ENCODE measurements around the gene CD69.

The CD69 gene

GRCh38 chr12:9794484-9795093 is 33.9 kb upstream of the CD69 start:
- no peaks in the 10 kb centered on the region for H3K27me3 ChIP-seq (ENCODE audit: control insufficient read depth in 1 of 2, insufficient read depth in 2 of 2, low read length in 2 of 2)
- H3K4me3 ChIP-seq (ENCODE audit: low read depth in 1 of 2, low read length in 2 of 2): no peak overlapping the region
- H3K9me3 ChIP-seq (ENCODE audit: low read length): no peaks in the 10 kb centered on the region
- no peaks in the 10 kb centered on the region for H3K36me3 ChIP-seq (ENCODE audit: insufficient read depth, low read length)
- H3K27ac ChIP-seq (ENCODE audit: low read depth, low read length): no peak overlapping the region
- H3K9ac ChIP-seq (ENCODE audit: low read length): no peak overlapping the region
- H3K4me1 ChIP-seq (ENCODE audit: insufficient read depth, low read length): no peaks in the 10 kb centered on the region

DNA sequence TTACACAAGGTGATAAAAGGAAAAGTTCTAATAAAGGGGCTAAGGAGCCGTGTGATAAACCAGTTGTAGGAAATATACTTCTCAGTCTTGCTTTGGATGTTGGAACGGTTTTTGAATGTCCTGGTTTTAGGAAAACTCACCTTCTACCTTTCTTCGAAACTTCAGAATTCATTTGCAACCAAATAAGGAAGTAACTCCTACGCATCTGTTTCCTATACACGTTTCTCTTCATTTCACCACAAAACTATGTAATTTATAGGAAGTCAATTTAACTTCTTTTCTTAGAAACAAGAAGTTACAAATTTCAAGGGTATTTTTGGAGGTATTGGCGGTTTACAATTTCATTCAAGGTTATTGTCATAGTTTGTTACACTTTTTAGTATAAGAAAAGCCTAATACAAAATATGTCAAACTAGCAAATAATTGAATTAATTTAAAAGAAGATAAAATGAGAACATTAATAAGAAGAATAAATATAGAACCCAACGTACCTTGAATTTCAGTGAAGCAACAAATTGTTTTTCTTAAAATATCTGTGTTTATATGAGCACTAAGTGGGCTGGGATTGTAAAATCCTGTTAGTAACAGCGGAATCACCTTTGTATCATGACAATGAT is 33.2 kb upstream of the CD69 start:
- no peak overlapping the region for H3K9ac ChIP-seq (ENCODE audit: low read length)
- H3K27ac ChIP-seq (ENCODE audit: low read depth, low read length): no peak overlapping the region
- no peaks in the 10 kb centered on the region for H3K36me3 ChIP-seq (ENCODE audit: insufficient read depth, low read length)
- H3K27me3 ChIP-seq (ENCODE audit: control insufficient read depth in 1 of 2, insufficient read depth in 2 of 2, low read length in 2 of 2): no peaks in the 10 kb centered on the region
- no peaks in the 10 kb centered on the region for H3K4me1 ChIP-seq (ENCODE audit: insufficient read depth, low read length)
- no peak overlapping the region for H3K4me3 ChIP-seq (ENCODE audit: low read depth in 1 of 2, low read length in 2 of 2)
- H3K9me3 ChIP-seq (ENCODE audit: low read length): no peaks in the 10 kb centered on the region

DNA sequence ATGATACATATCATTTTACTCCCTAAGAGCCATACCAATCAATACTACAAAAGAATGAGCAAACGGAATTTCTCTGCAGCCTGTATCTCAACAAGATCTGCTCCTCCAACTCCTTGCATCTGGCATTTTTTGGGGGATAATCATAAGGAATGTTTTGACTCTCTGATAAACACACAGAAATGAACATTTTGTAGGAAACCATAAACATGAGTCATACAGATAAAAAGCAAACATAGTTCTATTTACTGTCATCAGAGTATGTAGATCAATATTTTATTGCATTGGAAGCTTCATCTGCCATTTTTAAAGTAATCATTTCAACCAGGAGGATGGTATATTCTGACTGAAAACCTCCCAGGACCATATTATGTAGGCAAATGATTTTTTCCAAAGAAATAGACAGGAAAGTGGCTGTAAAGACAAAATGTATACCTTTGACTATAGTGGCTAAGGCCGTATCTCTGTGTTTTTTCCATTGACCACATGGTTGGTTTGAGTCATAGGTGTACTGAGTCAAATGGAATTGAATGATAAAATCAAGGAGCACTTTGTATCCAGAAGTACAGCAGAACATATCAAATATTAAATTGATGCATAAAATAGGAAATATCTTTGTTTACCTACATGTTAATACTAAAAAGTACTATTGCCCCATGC is 32.4 kb upstream of the CD69 start:
- Histone ChIP-seq H3K27me3 (ENCODE audit: control insufficient read depth in 1 of 2, insufficient read depth in 2 of 2, low read length in 2 of 2) (no peaks in the 10 kb centered on the region), H3K36me3 (ENCODE audit: insufficient read depth, low read length) (no peaks in the 10 kb centered on the region), H3K4me1 (ENCODE audit: insufficient read depth, low read length) (no peaks in the 10 kb centered on the region), H3K9ac (ENCODE audit: low read length) (no peak overlapping the region), H3K27ac (ENCODE audit: low read depth, low read length) (no peak overlapping the region), H3K9me3 (ENCODE audit: low read length) (no peaks in the 10 kb centered on the region), H3K4me3 (ENCODE audit: low read depth in 1 of 2, low read length in 2 of 2) (no peak overlapping the region)

- H3K27ac ChIP-seq (ENCODE audit: low read depth, low read length): no peak overlapping the region
- no peaks in the 10 kb centered on the region for H3K9me3 ChIP-seq (ENCODE audit: low read length)
- no peak overlapping the region for H3K9ac ChIP-seq (ENCODE audit: low read length)
- no peaks in the 10 kb centered on the region for H3K4me1 ChIP-seq (ENCODE audit: insufficient read depth, low read length)
- no peak overlapping the region for H3K4me3 ChIP-seq (ENCODE audit: low read depth in 1 of 2, low read length in 2 of 2)
- H3K36me3 ChIP-seq (ENCODE audit: insufficient read depth, low read length): no peaks in the 10 kb centered on the region
- no peaks in the 10 kb centered on the region for H3K27me3 ChIP-seq (ENCODE audit: control insufficient read depth in 1 of 2, insufficient read depth in 2 of 2, low read length in 2 of 2)
Measured at GRCh38 chr12:9792185-9792900, 31.6 kb upstream of the CD69 start.

GRCh38 chr12:9786726-9787717 is 26.3 kb upstream of the CD69 start:
- Histone ChIP-seq H3K9ac (ENCODE audit: low read length) (no peak overlapping the region), H3K27me3 (ENCODE audit: control insufficient read depth in 1 of 2, insufficient read depth in 2 of 2, low read length in 2 of 2) (no peaks in the 10 kb centered on the region), H3K36me3 (ENCODE audit: insufficient read depth, low read length) (no peaks in the 10 kb centered on the region), H3K4me3 (ENCODE audit: low read depth in 1 of 2, low read length in 2 of 2) (no peak overlapping the region), H3K4me1 (ENCODE audit: insufficient read depth, low read length) (no peaks in the 10 kb centered on the region), H3K9me3 (ENCODE audit: low read length) (no peaks in the 10 kb centered on the region), H3K27ac (ENCODE audit: low read depth, low read length) (no peak overlapping the region)

DNA sequence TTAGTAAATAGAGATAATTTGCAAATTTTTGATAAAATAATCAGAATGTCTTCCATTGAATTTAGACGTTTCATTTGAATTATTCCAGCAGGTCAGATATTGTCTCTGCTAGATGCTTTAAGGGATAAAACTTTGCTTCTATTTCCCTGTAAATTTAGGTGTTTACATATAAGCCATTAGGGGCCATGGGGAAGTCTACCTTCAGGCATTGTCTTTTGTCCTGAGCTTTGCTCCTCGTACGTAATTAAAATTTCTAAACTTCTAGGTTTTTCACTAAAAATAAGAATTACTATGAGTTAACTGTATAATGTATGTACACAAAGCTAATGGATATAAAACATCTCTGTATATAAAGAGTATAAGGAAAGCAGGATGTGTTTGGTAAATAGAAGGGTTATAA is 24.1 kb upstream of the CD69 start:
- Histone ChIP-seq H3K36me3 (ENCODE audit: insufficient read depth, low read length) (no peaks in the 10 kb centered on the region), H3K27ac (ENCODE audit: low read depth, low read length) (no peak overlapping the region), H3K27me3 (ENCODE audit: control insufficient read depth in 1 of 2, insufficient read depth in 2 of 2, low read length in 2 of 2) (no peaks in the 10 kb centered on the region), H3K9me3 (ENCODE audit: low read length) (no peaks in the 10 kb centered on the region), H3K4me1 (ENCODE audit: insufficient read depth, low read length) (no peaks in the 10 kb centered on the region), H3K9ac (ENCODE audit: low read length) (no peak overlapping the region), H3K4me3 (ENCODE audit: low read depth in 1 of 2, low read length in 2 of 2) (no peak overlapping the region)

DNA sequence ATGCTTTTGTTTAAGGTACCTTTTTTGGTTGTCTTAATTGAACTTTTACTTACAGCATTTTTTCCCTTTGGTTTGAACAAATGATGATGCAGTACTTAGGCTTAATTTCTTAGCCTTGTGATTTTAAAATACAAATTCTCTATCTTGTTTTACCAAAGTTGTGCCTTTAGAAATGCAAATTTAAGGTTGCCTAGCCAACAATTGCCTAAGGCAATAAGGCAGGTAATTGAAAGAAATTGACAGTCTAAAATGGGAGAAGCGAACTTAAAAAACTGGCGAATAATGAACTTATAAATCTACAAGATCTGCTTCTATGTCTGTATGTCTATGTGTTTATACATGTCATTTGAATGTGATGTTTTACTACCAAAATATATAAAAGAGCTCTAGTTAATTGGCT is 23.6 kb upstream of the CD69 start:
- Histone ChIP-seq H3K27ac (ENCODE audit: low read depth, low read length) (no peak overlapping the region), H3K9ac (ENCODE audit: low read length) (no peak overlapping the region), H3K9me3 (ENCODE audit: low read length) (no peaks in the 10 kb centered on the region), H3K4me3 (ENCODE audit: low read depth in 1 of 2, low read length in 2 of 2) (no peak overlapping the region), H3K4me1 (ENCODE audit: insufficient read depth, low read length) (no peaks in the 10 kb centered on the region), H3K27me3 (ENCODE audit: control insufficient read depth in 1 of 2, insufficient read depth in 2 of 2, low read length in 2 of 2) (no peaks in the 10 kb centered on the region), H3K36me3 (ENCODE audit: insufficient read depth, low read length) (no peaks in the 10 kb centered on the region)

- Histone ChIP-seq H3K9me3 (ENCODE audit: low read length) (no peaks in the 10 kb centered on the region), H3K27me3 (ENCODE audit: control insufficient read depth in 1 of 2, insufficient read depth in 2 of 2, low read length in 2 of 2) (no peaks in the 10 kb centered on the region), H3K27ac (ENCODE audit: low read depth, low read length) (no peak overlapping the region), H3K4me1 (ENCODE audit: insufficient read depth, low read length) (no peaks in the 10 kb centered on the region), H3K9ac (ENCODE audit: low read length) (no peak overlapping the region), H3K4me3 (ENCODE audit: low read depth in 1 of 2, low read length in 2 of 2) (no peak overlapping the region), H3K36me3 (ENCODE audit: insufficient read depth, low read length) (no peaks in the 10 kb centered on the region)
Measured at GRCh38 chr12:9782547-9783382, 22.1 kb upstream of the CD69 start.

DNA sequence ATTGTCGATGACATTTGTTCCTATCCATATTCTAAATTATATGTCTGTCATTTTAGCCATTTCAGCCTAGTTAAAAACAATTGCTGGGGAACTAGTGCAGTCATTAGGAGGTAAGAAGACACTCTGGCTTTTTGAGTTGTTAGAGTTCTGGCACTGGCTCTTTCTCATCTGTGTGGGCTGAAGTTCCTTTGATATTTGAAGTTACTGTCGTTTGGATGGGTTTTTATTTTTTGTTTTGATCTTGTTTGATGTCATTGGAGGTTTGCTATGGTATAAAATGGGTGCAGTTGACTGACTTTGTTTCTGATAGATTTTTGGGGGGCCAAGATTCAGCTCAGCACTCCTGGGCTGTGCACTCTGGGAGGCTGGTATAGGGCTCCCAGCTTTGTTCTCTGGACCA is 20.7 kb upstream of the CD69 start:
- no peaks in the 10 kb centered on the region for H3K27me3 ChIP-seq (ENCODE audit: control insufficient read depth in 1 of 2, insufficient read depth in 2 of 2, low read length in 2 of 2)
- no peak overlapping the region for H3K9ac ChIP-seq (ENCODE audit: low read length)
- no peak overlapping the region for H3K4me3 ChIP-seq (ENCODE audit: low read depth in 1 of 2, low read length in 2 of 2)
- no peak overlapping the region for H3K27ac ChIP-seq (ENCODE audit: low read depth, low read length)
- H3K4me1 ChIP-seq (ENCODE audit: insufficient read depth, low read length): no peaks in the 10 kb centered on the region
- H3K9me3 ChIP-seq (ENCODE audit: low read length): no peaks in the 10 kb centered on the region
- H3K36me3 ChIP-seq (ENCODE audit: insufficient read depth, low read length): no peaks in the 10 kb centered on the region

GRCh38 chr12:9779209-9779608 is 18.5 kb upstream of the CD69 start:
- Histone ChIP-seq H3K4me3 (ENCODE audit: low read depth in 1 of 2, low read length in 2 of 2) (no peak overlapping the region), H3K27ac (ENCODE audit: low read depth, low read length) (no peak overlapping the region), H3K27me3 (ENCODE audit: control insufficient read depth in 1 of 2, insufficient read depth in 2 of 2, low read length in 2 of 2) (no peaks in the 10 kb centered on the region), H3K36me3 (ENCODE audit: insufficient read depth, low read length) (no peaks in the 10 kb centered on the region), H3K9ac (ENCODE audit: low read length) (no peak overlapping the region), H3K9me3 (ENCODE audit: low read length) (no peaks in the 10 kb centered on the region), H3K4me1 (ENCODE audit: insufficient read depth, low read length) (no peaks in the 10 kb centered on the region)

All from muscle layer of colon (tissue), 2 donors.